ENCODE measurements around the gene IQCK.

DNA sequence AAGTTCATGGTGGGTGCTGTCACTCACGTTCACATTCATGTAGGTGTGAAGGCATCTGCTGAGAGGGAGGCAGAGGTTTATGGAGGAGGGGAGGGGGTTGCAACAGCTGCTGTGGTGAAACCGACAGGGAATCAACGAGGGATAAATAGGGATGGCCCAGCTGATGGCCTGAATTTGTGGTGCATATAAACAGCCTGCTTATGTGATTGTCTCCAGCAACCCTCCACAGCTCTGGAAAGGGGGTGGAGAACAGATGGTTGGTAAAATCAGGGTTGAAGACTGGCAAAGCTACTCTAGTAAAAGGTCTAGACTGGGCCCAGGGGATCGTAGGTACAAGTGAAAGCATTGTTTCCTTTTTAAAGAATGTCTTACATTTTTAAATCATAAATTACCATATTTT, 53.7 kb downstream of the IQCK start:
- TF ChIP-seq, protein P1, sequence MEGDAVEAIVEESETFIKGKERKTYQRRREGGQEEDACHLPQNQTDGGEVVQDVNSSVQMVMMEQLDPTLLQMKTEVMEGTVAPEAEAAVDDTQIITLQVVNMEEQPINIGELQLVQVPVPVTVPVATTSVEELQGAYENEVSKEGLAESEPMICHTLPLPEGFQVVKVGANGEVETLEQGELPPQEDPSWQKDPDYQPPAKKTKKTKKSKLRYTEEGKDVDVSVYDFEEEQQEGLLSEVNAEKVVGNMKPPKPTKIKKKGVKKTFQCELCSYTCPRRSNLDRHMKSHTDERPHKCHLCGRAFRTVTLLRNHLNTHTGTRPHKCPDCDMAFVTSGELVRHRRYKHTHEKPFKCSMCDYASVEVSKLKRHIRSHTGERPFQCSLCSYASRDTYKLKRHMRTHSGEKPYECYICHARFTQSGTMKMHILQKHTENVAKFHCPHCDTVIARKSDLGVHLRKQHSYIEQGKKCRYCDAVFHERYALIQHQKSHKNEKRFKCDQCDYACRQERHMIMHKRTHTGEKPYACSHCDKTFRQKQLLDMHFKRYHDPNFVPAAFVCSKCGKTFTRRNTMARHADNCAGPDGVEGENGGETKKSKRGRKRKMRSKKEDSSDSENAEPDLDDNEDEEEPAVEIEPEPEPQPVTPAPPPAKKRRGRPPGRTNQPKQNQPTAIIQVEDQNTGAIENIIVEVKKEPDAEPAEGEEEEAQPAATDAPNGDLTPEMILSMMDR (IDR thresholded peaks at IDR 0.05) = no peak
- no peak for TF ChIP-seq POLR2A (IDR thresholded peaks at IDR 0.05)
- TF ChIP-seq POLR2AphosphoS5 (IDR thresholded peaks at IDR 0.05) = no peak
- no peak for TF ChIP-seq EP300 (IDR thresholded peaks at IDR 0.05)
